HL-60 (cell line): ENCODE results near the gene VASP.

Experiments
- DNase-seq, 2 experiments: peaks; one replicate each; pipeline ENCODE4 v3.0.0-alpha.2; 2010 to 2020; ENCODE audit warnings: low read depth in 1 of 2, low spot score in 1 of 2
- H3K27ac ChIP-seq: fragments of 250-450 bp; sonication (Bioruptor Pico); replicated peaks from 2 replicates; pipeline ENCODE4 v1.5.1; 2020; ENCODE audit warnings: mild to moderate bottlenecking, moderate library complexity
- H3K27me3 ChIP-seq: fragments of 250-450 bp; sonication (Bioruptor Pico); 2 replicates; pipeline ENCODE4 v1.5.1; 2021; ENCODE audit warnings: mild to moderate bottlenecking, moderate library complexity; ENCODE audit not compliant: insufficient read depth, poor library complexity, severe bottlenecking
- H3K4me3 ChIP-seq: replicated peaks from 2 replicates; pipeline ENCODE4 v1.5.1; 2011; ENCODE audit warnings: mild to moderate bottlenecking, control low read depth, low read length; ENCODE audit not compliant: insufficient read depth
- CTCF ChIP-seq: IDR thresholded peaks from one replicate; pipeline ENCODE4 v1.5.1; 2011; ENCODE audit warnings: low read length, control low read depth, inconsistent platforms; ENCODE audit not compliant: insufficient read depth
- GABPA ChIP-seq: IDR thresholded peaks from 2 replicates; pipeline ENCODE4 v1.6.1; 2012; ENCODE audit warnings: low read depth
- POLR2AphosphoS5 ChIP-seq: IDR thresholded peaks from 2 replicates; pipeline ENCODE4 v1.6.1; 2012; ENCODE audit warnings: low read depth
- REST ChIP-seq: IDR thresholded peaks from 2 replicates; pipeline ENCODE4 v1.6.1; 2012; ENCODE audit warnings: low read depth; ENCODE audit not compliant: insufficient replicate concordance
- SPI1 ChIP-seq: IDR thresholded peaks from 2 replicates; pipeline ENCODE4 v1.6.1; 2012; ENCODE audit warnings: low read depth, mild to moderate bottlenecking, borderline replicate concordance

Gene VASP

GRCh38 chr19:45471931-45472562 lies 35.2 kb upstream of the VASP start:
- H3K27ac ChIP-seq = no peak overlapping the region
- H3K4me3 ChIP-seq = no peak overlapping the region
- DNase-seq = no peak
- H3K27me3 ChIP-seq = no peaks in the 10 kb centered on the region
- no peak for TF ChIP-seq SPI1
- TF ChIP-seq POLR2AphosphoS5 = peak; percentile 33; the same call in 1 of the 2 replicates
- no peak for TF ChIP-seq GABPA

GRCh38 chr19:45472563-45473366 lies 34.5 kb upstream of the VASP start:
- TF ChIP-seq CTCF (no peak), GABPA (no peak), POLR2AphosphoS5 (peak; percentile 39; the same call in 1 of the 2 replicates), REST (no peak), SPI1 (no peak)
- no peak for DNase-seq
- no peak overlapping the region for H3K4me3 ChIP-seq
- no peaks in the 10 kb centered on the region for H3K27me3 ChIP-seq
- no peak overlapping the region for H3K27ac ChIP-seq

- no peak for TF ChIP-seq GABPA
- TF ChIP-seq REST = no peak
- TF ChIP-seq SPI1 = no peak
- no peak for TF ChIP-seq POLR2AphosphoS5
- TF ChIP-seq CTCF = no peak
- H3K27ac ChIP-seq = no peak overlapping the region
- H3K27me3 ChIP-seq = no peaks in the 10 kb centered on the region
- DNase-seq = no peak
- no peak overlapping the region for H3K4me3 ChIP-seq
These were observed 34.0 kb upstream of the VASP start for GRCh38 chr19:45473367-45473681.
